Stimulated activated CD8-positive, alpha-beta memory T cell treated with anti-CD3 and anti-CD28 coated beads, Interleukin-2, amount 100 ng/mL, for 48 hours (primary cell): ENCODE results near the gene CLEC1A.

Experiments used
- DNase-seq, 2 donors: peaks; one replicate each; pipeline ENCODE4 v3.0.0-alpha.2; 2020; ENCODE audit warnings: low read depth in 2 of 2

The CLEC1A gene

GRCh38 chr12:10101042-10101579 lies 2.3 kb upstream of the CLEC1A start:
- no peak for DNase-seq

GRCh38 chr12:10097521-10097920 lies 1.3 kb downstream of the CLEC1A start:
- no peak for DNase-seq

- no peak for DNase-seq
Observed at GRCh38 chr12:10095971-10096370, 2.8 kb downstream of the CLEC1A start.

- DNase-seq: no peak
Observed at GRCh38 chr12:10094646-10095395, 4.0 kb downstream of the CLEC1A start.

GRCh38 chr12:10088955-10089900 lies 9.6 kb downstream of the CLEC1A start:
- DNase-seq: no peak

GRCh38 chr12:10088031-10088430 lies 10.8 kb downstream of the CLEC1A start:
- no peak for DNase-seq

GRCh38 chr12:10086387-10086786 lies 12.4 kb downstream of the CLEC1A start:
- DNase-seq: no peak

- DNase-seq: no peak
Observed at GRCh38 chr12:10084733-10085132, 14.1 kb downstream of the CLEC1A start.

GRCh38 chr12:10082117-10082874 lies 16.5 kb downstream of the CLEC1A start:
- DNase-seq: no peak

- no peak for DNase-seq
Observed at GRCh38 chr12:10075451-10075850, 23.3 kb downstream of the CLEC1A start.

- DNase-seq: no peak
Observed at GRCh38 chr12:10073261-10073660, 25.5 kb downstream of the CLEC1A start.

GRCh38 chr12:10072131-10072530 lies 26.7 kb downstream of the CLEC1A start:
- DNase-seq: no peak

GRCh38 chr12:10070380-10070779 lies 28.4 kb downstream of the CLEC1A start:
- no peak for DNase-seq

GRCh38 chr12:10069976-10070375 lies 28.8 kb downstream of the CLEC1A start:
- DNase-seq: no peak

GRCh38 chr12:10069099-10069498 lies 29.7 kb downstream of the CLEC1A start:
- DNase-seq: no peak

- no peak for DNase-seq
Observed at GRCh38 chr12:10068644-10069043, 30.1 kb downstream of the CLEC1A start.

GRCh38 chr12:10067942-10068341 lies 30.8 kb downstream of the CLEC1A start:
- no peak for DNase-seq

GRCh38 chr12:10067264-10067663 lies 31.5 kb downstream of the CLEC1A start:
- no peak for DNase-seq

GRCh38 chr12:10065241-10065640 lies 33.5 kb downstream of the CLEC1A start:
- no peak for DNase-seq

- no peak for DNase-seq
Observed at GRCh38 chr12:10058387-10058786, 40.4 kb downstream of the CLEC1A start.

- DNase-seq: no peak
Observed at GRCh38 chr12:10052193-10052913, 46.4 kb downstream of the CLEC1A start.
